HepG2 (cell line): ENCODE results near the gene CEBPB. TPM values are rescaled to one million over a fixed set of nuclear protein-coding genes. Genes with fewer than 3 reads are reported as not detected.

Experiments used
- ADNP ChIP-seq: sonication (generic); formaldehyde crosslinking; IDR thresholded peaks from 2 replicates; pipeline ENCODE4 v1.4.0; 2020; ENCODE audit warnings: missing genetic modification reagents
- ARNT ChIP-seq: fragments of 450-650 bp; IDR thresholded peaks from 2 replicates; pipeline ENCODE4 v1.6.1; 2017
- CHD2 ChIP-seq: IDR thresholded peaks from 2 replicates; pipeline ENCODE4 v1.6.1; 2011; ENCODE audit warnings: low read depth, low read length, improper control_type of control experiment
- CREBL2 ChIP-seq: sonication (generic); formaldehyde crosslinking; IDR thresholded peaks from 2 replicates; pipeline ENCODE4 v1.8.1; 2023; ENCODE audit warnings: missing genetic modification reagents, mild to moderate bottlenecking, borderline replicate concordance
- GLMP ChIP-seq: sonication (generic); formaldehyde crosslinking; IDR thresholded peaks from 2 replicates; pipeline ENCODE4 v1.9.0; 2021; ENCODE audit warnings: missing genetic modification reagents, mild to moderate bottlenecking, borderline replicate concordance
- NBN ChIP-seq: fragments of 450-650 bp; conservative IDR thresholded peaks from 2 replicates; pipeline ENCODE4 v1.6.1; 2017
- NFAT5 ChIP-seq: sonication (generic); formaldehyde crosslinking; IDR thresholded peaks from 2 replicates; pipeline ENCODE4 v1.4.0; 2020; ENCODE audit warnings: missing genetic modification reagents
- NFIB ChIP-seq: sonication (generic); formaldehyde crosslinking; IDR thresholded peaks from 2 replicates; pipeline ENCODE4 v1.9.0; 2021; ENCODE audit warnings: missing genetic modification reagents, mild to moderate bottlenecking, borderline replicate concordance
- PAF1 ChIP-seq: IDR thresholded peaks from 2 replicates; pipeline ENCODE4 v1.6.1; 2016; ENCODE audit warnings: missing genetic modification reagents, missing compliant biosample characterization
- PAWR ChIP-seq: sonication (generic); formaldehyde crosslinking; IDR thresholded peaks from 2 replicates; pipeline ENCODE4 v1.4.0; 2020; ENCODE audit warnings: missing genetic modification reagents, mild to moderate bottlenecking, borderline replicate concordance
- PRPF4 ChIP-seq: fragments of 200-400 bp; formaldehyde crosslinking; IDR thresholded peaks from 2 replicates; pipeline ENCODE4 v1.6.1; 2016; ENCODE audit warnings: low read length, low read depth; ENCODE audit not compliant: poor library complexity, severe bottlenecking
- SMAD9 ChIP-seq: sonication (generic); formaldehyde crosslinking; IDR thresholded peaks from 2 replicates; pipeline ENCODE4 v1.5.1; 2020; ENCODE audit warnings: mild to moderate bottlenecking, missing genetic modification reagents
- TBP ChIP-seq: sonication (generic); formaldehyde crosslinking; IDR thresholded peaks from 2 replicates; pipeline ENCODE4 v1.5.0; 2020; ENCODE audit warnings: missing genetic modification reagents
- TMF1 ChIP-seq: sonication (generic); formaldehyde crosslinking; IDR thresholded peaks from 2 replicates; pipeline ENCODE4 v1.8.1; 2022; ENCODE audit warnings: low read depth, missing genetic modification reagents
- ZBTB42 ChIP-seq: sonication (generic); formaldehyde crosslinking; IDR thresholded peaks from 2 replicates; pipeline ENCODE4 v1.5.0; 2020; ENCODE audit warnings: mild to moderate bottlenecking, missing genetic modification reagents
- ZBTB8A ChIP-seq: sonication (generic); formaldehyde crosslinking; IDR thresholded peaks from 2 replicates; pipeline ENCODE4 v1.4.0; 2020; ENCODE audit warnings: mild to moderate bottlenecking, low read depth, missing genetic modification reagents, borderline replicate concordance
- ZNF326 ChIP-seq: sonication (generic); formaldehyde crosslinking; IDR thresholded peaks from 2 replicates; pipeline ENCODE4 v1.4.0; 2020; ENCODE audit warnings: missing genetic modification reagents, borderline replicate concordance
- ZNF75D ChIP-seq: sonication (generic); formaldehyde crosslinking; IDR thresholded peaks from 2 replicates; pipeline ENCODE4 v1.8.1; 2023; ENCODE audit warnings: missing genetic modification reagents, mild to moderate bottlenecking, borderline replicate concordance
- ZNF761 ChIP-seq: sonication (generic); formaldehyde crosslinking; conservative IDR thresholded peaks from 2 replicates; pipeline ENCODE4 v1.4.0; 2020; ENCODE audit warnings: mild to moderate bottlenecking, missing genetic modification reagents
- ZNF777 ChIP-seq: sonication (generic); formaldehyde crosslinking; IDR thresholded peaks from 2 replicates; pipeline ENCODE4 v1.4.0; 2020; ENCODE audit warnings: missing genetic modification reagents
- polyA plus RNA-seq, 8 experiments: library from polyadenylated mRNA; depleted of rRNA in 3 of 8; stranded (reverse) in 7 of 8; unstranded in 1 of 8; fragments of >200 nt; fragmentation: Illumina TruSeq in 4 of 8; extraction: Trizol in 4 of 8; gene quantifications; 2 replicates each; pipeline versions ENCODE4 v1.2.1 to v1.2.3, GENCODE V29; 2011 to 2016; ENCODE audit warnings: low read depth in 4 of 8, missing spikeins in 1 of 8, mixed read lengths in 1 of 8; ENCODE audit not compliant: insufficient read depth in 1 of 8
- total RNA-seq, 5 experiments: library from RNA; depleted of rRNA; stranded (reverse); fragments of >200 nt; fragmentation: Illumina TruSeq; extraction: Trizol; gene quantifications; 2 replicates each; pipeline ENCODE4 v1.2.3, GENCODE V29; 2016; ENCODE audit warnings: low read depth in 1 of 5
- TF ChIP-seq, protein P1 (sequence below), 2 experiments: sonication (generic) in 1 of 2; formaldehyde crosslinking in 1 of 2; IDR thresholded peaks; 2 replicates each; pipeline versions ENCODE4 v1.4.0 to v1.6.1; 2016 to 2020; ENCODE audit warnings: borderline replicate concordance in 1 of 2, low read depth in 1 of 2, mild to moderate bottlenecking in 1 of 2, missing genetic modification reagents in 1 of 2

Gene CEBPB
- total and polyA plus RNA-seq, 2 of the 13 experiments (the other 11 are each of a cell fraction or from before 2014, with no cell fraction given), result 18.5 to 28.2 TPM

DNA sequence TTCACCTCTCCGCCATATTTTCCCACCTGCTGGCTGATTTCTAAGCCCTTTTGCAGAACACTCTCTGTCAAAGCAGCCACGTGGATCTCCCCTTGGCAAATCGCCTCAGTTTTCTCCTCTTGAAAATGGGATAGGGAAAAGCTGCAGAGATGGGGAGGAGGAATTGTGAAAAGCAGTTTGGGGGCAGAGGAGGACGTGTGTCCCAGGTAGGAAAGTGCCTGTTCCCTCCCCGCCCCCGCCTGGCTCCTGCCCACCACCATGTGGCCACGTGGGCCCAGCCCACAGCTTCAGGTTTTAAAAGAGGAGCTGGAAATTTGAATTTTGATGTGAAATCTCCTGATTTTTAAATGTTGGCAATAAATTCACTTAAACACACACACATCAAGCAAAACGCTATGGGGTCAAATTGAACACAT lies 3.6 kb upstream of the CEBPB start (continued):
- no peak for TF ChIP-seq ZBTB8A (CRISPR knock-in tag)
- TF ChIP-seq PAWR (CRISPR knock-in tag), result no peak
- TF ChIP-seq, protein P1, sequence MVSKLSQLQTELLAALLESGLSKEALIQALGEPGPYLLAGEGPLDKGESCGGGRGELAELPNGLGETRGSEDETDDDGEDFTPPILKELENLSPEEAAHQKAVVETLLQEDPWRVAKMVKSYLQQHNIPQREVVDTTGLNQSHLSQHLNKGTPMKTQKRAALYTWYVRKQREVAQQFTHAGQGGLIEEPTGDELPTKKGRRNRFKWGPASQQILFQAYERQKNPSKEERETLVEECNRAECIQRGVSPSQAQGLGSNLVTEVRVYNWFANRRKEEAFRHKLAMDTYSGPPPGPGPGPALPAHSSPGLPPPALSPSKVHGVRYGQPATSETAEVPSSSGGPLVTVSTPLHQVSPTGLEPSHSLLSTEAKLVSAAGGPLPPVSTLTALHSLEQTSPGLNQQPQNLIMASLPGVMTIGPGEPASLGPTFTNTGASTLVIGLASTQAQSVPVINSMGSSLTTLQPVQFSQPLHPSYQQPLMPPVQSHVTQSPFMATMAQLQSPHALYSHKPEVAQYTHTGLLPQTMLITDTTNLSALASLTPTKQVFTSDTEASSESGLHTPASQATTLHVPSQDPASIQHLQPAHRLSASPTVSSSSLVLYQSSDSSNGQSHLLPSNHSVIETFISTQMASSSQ (IDR thresholded peaks at IDR 0.05; ENCODE audit: low read depth), result no peak
- TF ChIP-seq, protein P1 (CRISPR knock-in tag; IDR thresholded peaks at IDR 0.05; ENCODE audit: borderline replicate concordance), result no peak
- no peak for TF ChIP-seq PAF1
- TF ChIP-seq ZBTB42 (CRISPR knock-in tag), result no peak
- no peak for TF ChIP-seq ZNF777 (CRISPR knock-in tag)
- no peak for TF ChIP-seq ZNF761
- no peak for TF ChIP-seq ADNP
- 0 out of 2 replicates have a peak, but pooled peaks have one; percentile 23 for TF ChIP-seq SMAD9 (CRISPR knock-in tag)
- TF ChIP-seq ZNF75D (CRISPR knock-in tag), result 0 out of 2 replicates have a peak, but pooled peaks have one; percentile 1
- TF ChIP-seq TMF1 (CRISPR knock-in tag), result no peak
- no peak for TF ChIP-seq NFIB (CRISPR knock-in tag)
- no peak for TF ChIP-seq PRPF4
- no peak for TF ChIP-seq GLMP (CRISPR knock-in tag)
- TF ChIP-seq CHD2, result no peak
- TF ChIP-seq NBN, result no peak
- no peak for TF ChIP-seq TBP
- no peak for TF ChIP-seq CREBL2 (CRISPR knock-in tag)
- TF ChIP-seq ZNF326 (CRISPR knock-in tag), result no peak
- no peak for TF ChIP-seq ARNT
- TF ChIP-seq NFAT5 (CRISPR knock-in tag), result no peak
